ENCODE data around the gene FBXO46. TPM values are rescaled to one million over a fixed set of nuclear protein-coding genes. Genes with fewer than 3 reads are reported as not detected.

FBXO46 gene
- total and polyA plus RNA-seq, 2 of the 13 experiments (the other 11 are each of a cell fraction or from before 2014, with no cell fraction given) = 6.2 to 6.4 TPM

GRCh38 chr19:45777395-45777961, 46.8 kb upstream of the FBXO46 start:
- FAIRE-seq = no peak
- H3K79me2 ChIP-seq (ENCODE audit: insufficient read depth, low read length) = no peaks in the 10 kb centered on the region
- TF ChIP-seq KLF16 (CRISPR knock-in tag; IDR thresholded peaks at IDR 0.05) (no peak), ZNF446 (CRISPR knock-in tag; IDR thresholded peaks at IDR 0.05) (no peak), STAT6 (CRISPR knock-in tag; IDR thresholded peaks at IDR 0.05; ENCODE audit: borderline replicate concordance) (no peak), ZNF713 (CRISPR knock-in tag; IDR thresholded peaks at IDR 0.05) (no peak), ATF7-NPFF (CRISPR knock-in tag; IDR thresholded peaks at IDR 0.05; ENCODE audit: low read depth) (no peak), ZNF441 (CRISPR knock-in tag; IDR thresholded peaks at IDR 0.05; ENCODE audit: borderline replicate concordance) (no peak), ZC3H4 (CRISPR knock-in tag; IDR thresholded peaks at IDR 0.05; ENCODE audit: borderline replicate concordance) (no peak), TBX2 (CRISPR knock-in tag; IDR thresholded peaks at IDR 0.05; ENCODE audit: borderline replicate concordance) (no peak), LCORL (IDR thresholded peaks at IDR 0.05) (no peak), LCORL (CRISPR knock-in tag; IDR thresholded peaks at IDR 0.05) (no peak), ZNF530 (CRISPR knock-in tag; IDR thresholded peaks at IDR 0.05; ENCODE audit: low read depth) (no peak), EEA1 (CRISPR knock-in tag; IDR thresholded peaks at IDR 0.05; ENCODE audit: borderline replicate concordance) (no peak), ZBTB34 (CRISPR knock-in tag; IDR thresholded peaks at IDR 0.05) (no peak), SP5 (CRISPR knock-in tag; IDR thresholded peaks at IDR 0.05; ENCODE audit: borderline replicate concordance, low read depth) (no peak), ZKSCAN5 (CRISPR knock-in tag; IDR thresholded peaks at IDR 0.05) (no peak), BRF2 (CRISPR knock-in tag; IDR thresholded peaks at IDR 0.05) (no peak), ZNF564 (CRISPR knock-in tag; IDR thresholded peaks at IDR 0.05) (no peak), MAFG (CRISPR knock-in tag; IDR thresholded peaks at IDR 0.05) (no peak)
- DNase-seq (ENCODE audit: low spot score) = no peak
- no peak overlapping the region for H3K27ac ChIP-seq (ENCODE audit: extremely low read length, insufficient read depth, low read length)
- POLR2A ChIA-PET = no interaction called here
- no peak overlapping the region for H3K4me3 ChIP-seq (replicated peaks in 1 of 3; ENCODE audit: insufficient read depth in 1 of 3, low read depth in 2 of 3, low read length in 3 of 3)
- H3K4me1 ChIP-seq (ENCODE audit: insufficient read depth, low read length) = peaks cover 47% of the 10 kb centered on the region
- BruUV-seq (replicated peaks) = no TSS peak
- in situ Hi-C loops (cut with HindIII; ENCODE audit: extremely low pct_ligation_motif_present, low pct_unique_long_range_greater_than_20kb) (no loop called here), intact Hi-C loops (cut with micrococcal nuclease; ENCODE audit: unreplicated experiment) (no loop called here)
- no peaks in the 10 kb centered on the region for H3K27me3 ChIP-seq (ENCODE audit: control insufficient read depth in 1 of 2, insufficient read depth in 2 of 2, low read length in 2 of 2)
- H2AFZ ChIP-seq (ENCODE audit: low read length) = no peak overlapping the region
- no peaks in the 10 kb centered on the region for H3K9me3 ChIP-seq (ENCODE audit: low read length)
- no peak overlapping the region for H3K9ac ChIP-seq (ENCODE audit: insufficient read depth, low read depth, low read length)
- ATAC-seq = no peak
- peaks cover 4% of the 10 kb centered on the region; the same call in 1 of the 2 replicates for H4K20me1 ChIP-seq (ENCODE audit: insufficient read depth, low read length)
- H3K4me2 ChIP-seq (ENCODE audit: low read depth, low read length) = no peak overlapping the region
- CTCF ChIA-PET (ENCODE audit: low intra/inter-chr PET ratio, low total read pairs) = no interaction called here
- H3K36me3 ChIP-seq (replicated peaks in 1 of 2; ENCODE audit: control insufficient read depth in 1 of 2, insufficient read depth in 2 of 2, low read length in 2 of 2) = peaks cover 2 to 4% of the 10 kb centered on the region in 2 experiments; a peak in 2 of 5 replicates
- WGBS (ENCODE audit: low lambda C conversion rate) = 97% methylated on average over 22 of the region's 34 CpGs
